Measurements from ENCODE around the gene INO80. TPM values are rescaled to one million over a fixed set of nuclear protein-coding genes. Genes with fewer than 3 reads are reported as not detected.

INO80 gene
- total RNA-seq, 4 donors from 2014 or later, result 15.2 to 24.8 (median 22.3) TPM

DNA sequence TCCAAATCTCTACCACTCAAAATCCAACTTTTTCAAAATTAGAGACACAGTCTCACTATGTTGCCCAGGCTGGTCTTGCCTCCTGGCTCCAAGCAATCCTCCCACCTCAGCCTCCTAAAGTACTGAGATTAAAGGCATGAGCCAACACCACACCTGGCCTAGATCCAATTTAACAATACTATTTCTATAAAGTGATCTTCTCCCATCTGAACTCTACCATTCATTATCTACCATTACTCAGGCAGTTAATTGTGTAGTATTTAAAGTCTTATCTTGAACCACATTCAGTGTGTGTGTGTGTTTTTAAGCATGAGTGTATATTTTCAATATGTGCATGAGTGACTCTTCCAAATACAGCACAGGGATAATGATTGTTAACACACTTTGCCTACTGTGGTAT is 77.0 kb downstream of the INO80 start:
- Histone ChIP-seq H3K27me3 (no peaks in the 10 kb centered on the region), H3K9me3 (no peaks in the 10 kb centered on the region), H3K4me1 (no peaks in the 10 kb centered on the region), H3K27ac (no peak overlapping the region), H3K36me3 (peaks cover 0 to 82% (median 0%) of the 10 kb centered on the region in 3 donors), H3K4me3 (no peak overlapping the region)
- TF ChIP-seq, protein P1, sequence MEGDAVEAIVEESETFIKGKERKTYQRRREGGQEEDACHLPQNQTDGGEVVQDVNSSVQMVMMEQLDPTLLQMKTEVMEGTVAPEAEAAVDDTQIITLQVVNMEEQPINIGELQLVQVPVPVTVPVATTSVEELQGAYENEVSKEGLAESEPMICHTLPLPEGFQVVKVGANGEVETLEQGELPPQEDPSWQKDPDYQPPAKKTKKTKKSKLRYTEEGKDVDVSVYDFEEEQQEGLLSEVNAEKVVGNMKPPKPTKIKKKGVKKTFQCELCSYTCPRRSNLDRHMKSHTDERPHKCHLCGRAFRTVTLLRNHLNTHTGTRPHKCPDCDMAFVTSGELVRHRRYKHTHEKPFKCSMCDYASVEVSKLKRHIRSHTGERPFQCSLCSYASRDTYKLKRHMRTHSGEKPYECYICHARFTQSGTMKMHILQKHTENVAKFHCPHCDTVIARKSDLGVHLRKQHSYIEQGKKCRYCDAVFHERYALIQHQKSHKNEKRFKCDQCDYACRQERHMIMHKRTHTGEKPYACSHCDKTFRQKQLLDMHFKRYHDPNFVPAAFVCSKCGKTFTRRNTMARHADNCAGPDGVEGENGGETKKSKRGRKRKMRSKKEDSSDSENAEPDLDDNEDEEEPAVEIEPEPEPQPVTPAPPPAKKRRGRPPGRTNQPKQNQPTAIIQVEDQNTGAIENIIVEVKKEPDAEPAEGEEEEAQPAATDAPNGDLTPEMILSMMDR (IDR thresholded peaks at IDR 0.05), result no peak
- no peak for TF ChIP-seq POLR2A (IDR thresholded peaks at IDR 0.05)
- no peak for DNase-seq
- intact Hi-C loops (cut with DNase I), result no loop called here

DNA sequence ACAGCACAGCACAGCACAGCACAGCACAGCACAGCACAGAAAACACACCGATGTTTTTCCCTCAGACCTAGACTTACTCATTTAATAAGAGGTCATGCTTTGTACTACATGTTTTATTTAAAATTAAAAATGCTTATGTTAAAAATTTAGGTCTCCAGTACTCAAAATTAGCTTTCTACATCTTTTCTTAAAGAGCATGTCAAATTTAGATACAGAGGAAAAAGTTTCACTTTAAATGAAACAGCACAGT is 84.1 kb downstream of the INO80 start:
- intact Hi-C loops (cut with DNase I), result no loop called here
- Histone ChIP-seq H3K36me3 (peaks cover 0 to 66% (median 6%) of the 10 kb centered on the region in 3 donors), H3K27ac (no peak overlapping the region), H3K4me3 (no peak overlapping the region), H3K9me3 (no peaks in the 10 kb centered on the region), H3K4me1 (no peaks in the 10 kb centered on the region), H3K27me3 (no peaks in the 10 kb centered on the region)
- 88 to 89% methylated on average over 1 of the region's 1 CpG for WGBS, 2 donors
- TF ChIP-seq, protein P1 (IDR thresholded peaks at IDR 0.05), result no peak
- no peak for TF ChIP-seq POLR2A (IDR thresholded peaks at IDR 0.05)
- DNase-seq, result no peak

DNA sequence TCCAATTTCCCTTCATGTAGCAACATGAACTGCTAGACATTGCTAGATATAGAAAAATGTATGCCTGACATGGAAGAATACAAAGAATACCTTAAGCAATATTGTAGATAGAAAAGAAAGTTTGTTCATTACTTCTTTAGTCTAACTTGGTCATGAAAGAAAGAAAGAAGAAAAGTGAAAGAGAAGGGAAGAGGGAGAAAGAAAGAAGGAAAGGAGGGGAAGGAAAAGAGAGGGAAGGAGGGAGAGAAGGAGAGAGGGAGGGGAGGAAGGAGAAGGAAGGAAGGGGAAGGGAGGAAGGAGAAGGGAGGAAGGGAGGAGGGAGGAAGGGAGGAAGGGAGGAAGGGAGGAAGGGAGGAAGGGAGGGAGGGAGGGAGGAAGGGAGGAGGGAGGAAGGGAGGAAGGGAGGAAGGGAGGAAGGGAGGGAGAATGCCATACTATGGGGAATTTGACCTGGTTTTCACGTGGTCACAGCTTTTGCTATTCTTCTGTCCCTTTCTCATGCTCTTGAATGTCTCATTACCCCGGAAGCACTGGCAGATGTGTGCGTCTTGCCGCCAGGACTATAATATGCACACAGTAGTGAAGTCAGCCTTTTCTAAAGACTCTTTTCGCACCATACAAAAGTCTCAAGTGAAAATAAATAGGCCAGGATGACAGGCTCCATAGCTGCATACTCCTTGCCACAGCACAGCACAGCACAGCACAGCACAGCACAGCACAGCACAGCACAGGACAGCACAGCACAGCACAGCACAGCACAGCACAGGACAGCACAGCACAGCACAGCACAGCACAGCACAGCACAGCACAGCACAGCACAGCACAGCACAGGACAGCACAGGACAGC is 84.6 kb downstream of the INO80 start:
- H3K36me3 ChIP-seq, result peaks cover 0 to 71% (median 10%) of the 10 kb centered on the region in 3 donors
- no peak for TF ChIP-seq POLR2A (IDR thresholded peaks at IDR 0.05)
- TF ChIP-seq, protein P1 (IDR thresholded peaks at IDR 0.05), result no peak
- WGBS, 2 donors, result 60 to 68% methylated on average over 4 of the region's 5 CpGs

DNA sequence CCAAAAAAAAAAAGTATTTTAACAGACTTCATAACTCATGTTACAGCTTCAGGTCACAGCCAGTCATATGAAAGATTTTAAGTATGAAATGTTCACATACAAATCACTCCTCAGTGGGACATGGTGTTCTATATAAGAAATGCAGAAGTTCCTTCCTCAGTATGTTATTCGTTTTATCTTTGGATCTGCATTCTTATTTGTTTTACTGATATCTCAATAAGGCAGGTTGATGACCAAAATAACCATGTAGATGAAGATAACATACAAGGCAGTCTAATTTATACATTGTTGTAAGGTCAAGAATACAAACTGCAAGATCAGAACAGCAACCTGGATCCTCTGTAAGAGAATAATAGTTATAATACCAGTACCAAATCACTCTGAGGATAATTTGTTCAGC is 87.2 kb downstream of the INO80 start:
- intact Hi-C loops (cut with DNase I), result no loop called here
- peaks cover 0 to 80% (median 10%) of the 10 kb centered on the region in 3 donors for H3K36me3 ChIP-seq
- H3K4me1 ChIP-seq, result peaks cover 0 to 16% (median 2%) of the 10 kb centered on the region in 3 donors
- no peak overlapping the region for H3K27ac ChIP-seq
- no peak overlapping the region for H3K4me3 ChIP-seq
- H3K9me3 ChIP-seq, result no peaks in the 10 kb centered on the region
- TF ChIP-seq, protein P1 (IDR thresholded peaks at IDR 0.05), result no peak
- H3K27me3 ChIP-seq, result no peaks in the 10 kb centered on the region
- 77% methylated on average over 1 of the region's 1 CpG for WGBS, 2 donors
- no peak for DNase-seq

More for the DNA sequence above, 84.6 kb downstream of the INO80 start:
- Histone ChIP-seq H3K4me1 (no peaks in the 10 kb centered on the region), H3K4me3 (no peak overlapping the region), H3K9me3 (no peaks in the 10 kb centered on the region), H3K27ac (no peak overlapping the region), H3K27me3 (no peaks in the 10 kb centered on the region)
- intact Hi-C loops (cut with DNase I), result no loop called here
- no peak for DNase-seq

DNA sequence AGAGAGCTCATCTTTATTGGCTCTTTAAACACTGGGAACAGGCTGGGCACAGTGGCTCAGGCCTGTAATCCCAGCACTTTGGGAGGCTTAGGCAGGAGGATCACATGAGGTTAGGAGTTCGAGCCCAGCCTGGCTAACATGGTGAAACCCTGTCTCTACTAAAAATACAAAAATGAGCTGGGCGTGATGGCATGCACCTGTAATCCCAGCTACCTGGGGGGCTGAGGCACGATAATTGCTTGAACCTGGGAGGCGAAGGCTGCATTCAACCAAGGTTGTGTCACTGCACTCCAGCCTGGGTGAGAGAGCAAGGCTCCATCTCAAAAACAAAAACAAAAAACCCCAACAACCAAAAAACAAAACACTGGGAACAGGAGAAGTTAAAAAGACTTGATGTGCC is 90.7 kb downstream of the INO80 start:
- peaks cover 0 to 17% (median 2%) of the 10 kb centered on the region in 3 donors for H3K4me1 ChIP-seq
- intact Hi-C loops (cut with DNase I), result no loop called here
- no peak for DNase-seq
- no peaks in the 10 kb centered on the region for H3K9me3 ChIP-seq
- WGBS, 2 donors, result 84 to 92% methylated on average over 4 of the region's 4 CpGs
- no peaks in the 10 kb centered on the region for H3K27me3 ChIP-seq
- peaks cover 0 to 79% (median 10%) of the 10 kb centered on the region in 3 donors for H3K36me3 ChIP-seq
- TF ChIP-seq POLR2A (IDR thresholded peaks at IDR 0.05), result no peak
- TF ChIP-seq, protein P1 (IDR thresholded peaks at IDR 0.05), result no peak
- H3K4me3 ChIP-seq, result no peak overlapping the region
- H3K27ac ChIP-seq, result peak overlapping the region in 3 of 4 donors; percentile 19 to 56 (median 45)
